Measurements from ENCODE around the gene TMEM42.
"Not testable (repeated sequence)": the region's sequence is repeated elsewhere in the genome, so short reads cannot be mapped to it uniquely, and the experiment has no call there.

The TMEM42 gene

DNA sequence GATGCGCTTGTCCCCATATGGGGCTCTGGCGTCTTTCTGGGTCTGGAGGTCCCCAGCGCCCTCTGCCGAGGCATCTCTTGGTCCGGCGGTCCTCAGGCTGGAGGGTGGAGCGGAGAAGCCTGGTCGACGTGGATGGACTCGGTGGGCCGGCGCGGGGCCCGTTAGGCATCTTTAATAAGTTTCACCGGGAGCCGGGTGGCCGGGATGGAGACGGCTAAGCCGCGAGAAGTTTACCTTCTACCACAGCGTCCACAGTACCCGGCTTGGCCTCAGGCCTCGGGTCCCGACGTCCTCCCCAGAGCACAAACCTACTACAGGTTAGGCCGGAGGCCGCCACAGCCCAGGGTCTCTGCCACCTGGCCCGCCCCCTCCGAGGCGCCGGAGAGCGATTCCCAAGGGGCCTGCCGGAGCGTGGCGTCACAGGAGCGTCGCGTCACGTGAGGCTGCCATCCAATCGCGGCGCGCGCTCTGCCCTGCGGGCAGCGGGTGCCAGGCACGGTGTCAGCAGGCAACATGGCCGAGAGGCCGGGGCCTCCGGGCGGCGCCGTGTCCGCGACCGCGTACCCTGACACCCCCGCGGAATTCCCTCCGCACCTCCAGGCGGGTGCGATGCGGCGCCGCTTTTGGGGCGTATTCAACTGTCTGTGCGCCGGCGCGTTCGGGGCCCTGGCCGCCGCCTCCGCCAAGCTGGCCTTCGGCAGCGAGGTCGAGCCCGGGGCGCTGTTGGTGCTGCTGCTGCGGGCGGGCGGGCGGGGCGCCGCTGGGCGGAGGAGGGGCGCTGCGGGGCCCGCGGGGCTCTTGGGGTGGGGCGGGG, at the start of gene TMEM42:
TSS of gene TMEM42 (plus strand) at position 501 of the 814 bp plus-strand sequence. CDS start at position 514, 13 bp downstream.
- peak; percentile 74 for DNase-seq

DNA sequence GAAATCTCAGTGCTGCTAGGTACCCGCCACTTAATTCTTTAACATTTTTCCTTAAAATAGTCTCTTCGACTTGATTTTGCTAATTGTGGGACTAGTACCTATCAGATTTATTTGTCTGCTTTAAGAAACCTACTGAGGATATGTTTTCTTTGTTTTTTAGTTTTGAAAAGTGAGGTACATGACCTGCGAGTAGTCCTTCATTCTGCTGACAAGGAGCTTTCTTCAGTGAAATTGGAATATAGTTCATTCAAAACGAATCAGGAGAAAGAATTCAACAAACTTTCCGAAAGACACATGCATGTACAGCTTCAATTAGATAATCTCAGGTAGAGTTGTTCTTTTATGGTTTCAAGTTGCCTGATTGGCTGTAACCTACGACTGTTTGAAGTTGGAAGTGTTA, 47.0 kb upstream of the TMEM42 start:
- DNase-seq: no peak

DNA sequence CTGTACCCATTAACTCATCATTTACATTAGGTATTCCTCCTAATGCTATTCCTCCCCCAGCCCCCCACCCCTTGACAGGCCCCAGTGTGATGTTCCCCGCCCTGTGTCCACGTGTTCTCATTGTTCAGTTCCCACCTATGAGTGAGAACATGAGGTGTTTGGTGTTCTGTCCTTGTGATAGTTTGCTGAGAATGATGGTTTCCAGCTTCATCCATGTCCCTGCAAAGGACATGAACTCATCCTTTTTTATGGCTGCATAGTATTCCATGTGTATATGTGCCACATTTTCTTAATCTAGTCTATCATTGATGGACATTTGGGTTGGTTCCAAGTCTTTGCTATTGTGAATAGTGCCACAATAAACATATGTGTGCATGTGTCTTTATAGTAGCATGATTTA, 45.4 kb upstream of the TMEM42 start:
- not testable (repeated sequence) for DNase-seq

DNA sequence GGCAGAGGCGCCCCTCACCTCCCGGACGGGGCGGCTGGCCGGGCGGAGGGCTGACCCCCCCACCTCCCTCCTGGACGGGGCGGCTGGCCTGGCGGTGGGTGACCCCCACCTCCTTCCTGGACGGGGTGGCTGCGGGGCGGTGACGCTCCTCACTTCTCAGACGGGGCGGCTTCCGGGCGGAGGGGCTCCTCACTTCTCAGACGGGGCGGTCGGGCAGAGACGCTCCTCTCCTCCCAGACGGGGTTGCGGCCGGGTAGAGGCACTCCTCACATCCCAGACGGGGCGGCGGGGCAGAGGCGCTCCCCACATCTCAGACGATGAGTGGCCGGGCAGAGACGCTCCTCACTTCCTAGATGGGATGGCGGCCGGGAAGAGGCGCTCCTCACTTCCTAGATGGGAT, 40.5 kb upstream of the TMEM42 start:
- not testable (repeated sequence) for DNase-seq

DNA sequence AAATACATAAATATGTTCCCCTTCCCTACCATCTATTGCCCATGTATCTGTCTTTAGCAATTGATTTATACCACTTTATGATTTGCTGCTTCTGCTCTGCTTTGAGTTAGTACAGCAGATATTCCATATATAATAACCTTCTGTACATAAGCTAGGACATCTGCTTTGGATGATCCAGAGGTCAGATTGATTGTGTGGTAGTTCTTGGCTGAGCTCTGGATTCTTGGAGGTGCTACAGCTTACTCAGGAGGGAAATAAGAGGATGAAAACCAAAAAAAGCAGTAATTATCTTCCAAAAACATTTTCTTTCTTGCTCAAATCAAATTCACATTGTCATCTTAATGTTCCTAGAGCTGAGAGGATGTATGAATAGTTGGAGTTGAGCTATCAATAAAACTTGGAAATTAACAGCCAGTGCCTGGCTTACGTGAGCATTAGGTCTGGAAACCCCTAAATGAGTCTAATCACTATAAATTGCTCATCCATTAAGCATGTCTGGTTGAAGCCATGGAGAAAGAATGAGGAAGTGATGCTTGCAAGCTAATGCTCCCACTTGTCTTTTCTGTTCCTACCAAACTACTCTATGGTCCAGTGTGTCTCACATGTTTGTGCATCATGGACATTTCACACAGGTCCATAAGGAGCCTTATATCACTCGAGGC, 36.3 kb upstream of the TMEM42 start:
- DNase-seq: no peak

DNA sequence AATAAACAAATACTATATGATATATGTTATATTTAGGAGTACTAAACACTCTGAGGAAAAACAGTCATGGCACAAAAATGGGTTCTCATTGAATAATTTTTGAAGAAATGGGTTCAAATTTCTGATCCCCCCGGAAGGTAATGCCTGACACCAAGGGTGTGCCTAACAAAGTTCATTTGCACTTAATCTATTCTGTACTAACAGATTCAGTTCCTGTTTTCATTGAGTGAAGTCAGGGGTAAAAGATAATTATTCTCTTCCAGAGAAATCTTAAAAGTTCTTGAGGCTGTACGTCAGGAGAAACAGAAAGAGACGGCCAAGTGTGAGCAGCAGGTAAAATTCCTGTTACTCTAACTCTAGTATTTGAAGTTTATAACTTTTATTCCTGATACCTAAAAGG, 34.5 kb upstream of the TMEM42 start:
- no peak for DNase-seq

DNA sequence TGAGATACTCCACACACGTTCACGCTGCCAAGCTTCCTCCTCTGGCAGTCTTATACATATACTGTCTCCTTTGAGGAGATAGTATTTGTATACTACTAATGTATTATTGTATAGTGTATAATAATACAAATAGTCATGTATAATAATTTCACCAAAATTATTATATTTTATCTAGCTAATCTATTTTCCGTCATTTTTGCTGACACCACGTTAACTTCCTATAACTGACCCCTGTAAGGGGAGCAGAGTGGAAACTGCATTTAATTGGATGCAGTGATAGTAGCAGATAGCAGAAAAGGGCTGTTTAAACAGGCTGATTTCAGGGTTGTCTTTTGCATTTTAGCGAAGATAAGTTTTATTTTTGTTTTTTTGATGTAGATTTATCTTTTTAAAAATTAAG, 30.5 kb upstream of the TMEM42 start:
- no peak for DNase-seq

DNA sequence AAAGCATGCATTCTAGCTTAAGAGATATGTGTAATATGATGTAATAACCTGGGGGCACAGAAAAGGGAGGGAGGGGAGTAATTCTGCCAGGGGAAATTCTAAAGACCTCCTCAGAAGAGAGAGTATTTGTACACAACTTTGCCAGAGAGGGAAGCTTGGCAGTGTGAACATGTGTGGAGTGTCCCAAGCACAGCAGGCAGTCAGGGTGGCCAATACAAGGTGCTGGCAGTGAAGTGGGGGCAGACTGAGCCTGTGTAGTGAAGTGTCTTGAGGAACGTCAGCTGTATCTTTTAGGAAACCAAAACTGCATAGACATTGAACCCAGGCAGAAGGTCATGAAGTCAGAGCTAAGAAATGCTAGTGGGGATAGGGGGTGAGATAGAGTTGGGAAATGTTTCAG, 29.7 kb upstream of the TMEM42 start:
- no peak for DNase-seq

DNA sequence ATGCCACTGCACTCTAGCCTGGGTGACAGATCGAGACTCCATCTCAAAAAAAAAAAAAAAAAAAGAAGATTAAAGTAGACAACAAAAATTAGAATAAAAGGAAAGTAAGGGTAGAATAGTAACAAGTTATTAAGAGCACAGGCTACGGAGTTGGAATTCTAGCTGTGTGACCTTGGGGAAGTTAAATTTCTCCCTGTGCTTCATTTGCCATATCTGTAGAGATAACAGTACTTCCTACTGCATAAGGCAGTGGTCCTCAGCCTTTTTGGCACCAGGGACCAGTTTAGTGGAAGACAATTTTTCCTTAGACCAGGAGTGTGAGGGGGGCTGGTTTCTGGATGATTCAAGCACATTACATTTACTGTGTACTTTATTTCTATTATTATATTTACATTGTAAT, 28.7 kb upstream of the TMEM42 start:
- no peak for DNase-seq

DNA sequence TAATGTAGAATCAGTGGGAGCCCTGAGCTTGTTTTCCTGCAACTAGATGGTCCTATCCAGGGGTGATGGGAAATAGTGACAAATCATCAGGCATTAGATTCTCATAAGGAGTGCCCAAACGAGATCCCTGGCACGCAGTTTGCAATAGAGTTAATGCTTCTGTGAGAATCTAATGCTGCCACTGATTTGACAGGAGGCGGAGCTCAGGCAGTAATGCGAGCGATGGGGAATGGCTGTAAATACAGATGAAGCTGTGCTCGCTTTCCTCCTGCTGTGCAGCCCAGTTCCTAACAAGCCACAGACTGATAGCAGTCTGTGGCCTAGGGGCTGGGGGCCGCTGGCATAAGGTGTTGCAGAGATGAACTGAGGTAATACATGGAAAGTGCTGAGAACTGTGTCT, 28.3 kb upstream of the TMEM42 start:
- no peak for DNase-seq

DNA sequence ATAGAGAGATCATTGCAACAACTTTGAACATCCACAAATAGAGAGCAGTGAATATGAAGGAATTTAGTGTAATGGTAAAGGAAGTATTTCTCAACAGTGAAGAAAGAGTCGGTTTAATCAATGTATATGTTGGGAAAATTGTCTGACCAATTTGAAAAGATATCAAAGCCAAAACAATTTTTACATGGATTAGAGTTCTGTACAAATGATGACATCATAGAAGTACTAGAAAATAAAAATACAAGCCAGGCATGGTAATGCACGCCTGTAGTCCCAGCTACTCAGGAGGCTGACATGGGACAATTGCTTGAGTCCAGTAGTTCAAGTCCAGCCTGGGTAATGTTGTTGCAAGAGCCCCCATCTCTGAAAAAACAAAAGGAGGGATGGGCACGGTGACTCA, 26.0 kb upstream of the TMEM42 start:
- DNase-seq: no peak

DNA sequence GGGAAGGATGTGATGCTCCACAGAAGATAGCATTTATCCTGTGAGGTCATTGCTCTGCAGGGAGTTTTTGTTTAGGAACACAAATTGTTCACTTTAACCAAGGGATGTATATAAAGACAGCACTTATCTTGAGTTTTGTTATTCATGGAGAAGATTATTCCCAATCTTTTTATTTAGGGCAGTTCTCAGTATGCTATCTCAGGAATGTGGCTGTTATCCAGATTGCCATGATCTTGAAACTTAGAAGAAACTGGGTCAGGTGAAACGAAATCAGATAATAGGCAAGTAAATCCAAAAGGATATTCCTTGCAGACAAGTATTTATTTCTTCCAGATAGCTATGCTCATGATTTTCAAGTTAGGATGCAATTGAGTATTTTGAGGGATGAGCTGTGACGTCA, 19.3 kb upstream of the TMEM42 start:
- DNase-seq: no peak

DNA sequence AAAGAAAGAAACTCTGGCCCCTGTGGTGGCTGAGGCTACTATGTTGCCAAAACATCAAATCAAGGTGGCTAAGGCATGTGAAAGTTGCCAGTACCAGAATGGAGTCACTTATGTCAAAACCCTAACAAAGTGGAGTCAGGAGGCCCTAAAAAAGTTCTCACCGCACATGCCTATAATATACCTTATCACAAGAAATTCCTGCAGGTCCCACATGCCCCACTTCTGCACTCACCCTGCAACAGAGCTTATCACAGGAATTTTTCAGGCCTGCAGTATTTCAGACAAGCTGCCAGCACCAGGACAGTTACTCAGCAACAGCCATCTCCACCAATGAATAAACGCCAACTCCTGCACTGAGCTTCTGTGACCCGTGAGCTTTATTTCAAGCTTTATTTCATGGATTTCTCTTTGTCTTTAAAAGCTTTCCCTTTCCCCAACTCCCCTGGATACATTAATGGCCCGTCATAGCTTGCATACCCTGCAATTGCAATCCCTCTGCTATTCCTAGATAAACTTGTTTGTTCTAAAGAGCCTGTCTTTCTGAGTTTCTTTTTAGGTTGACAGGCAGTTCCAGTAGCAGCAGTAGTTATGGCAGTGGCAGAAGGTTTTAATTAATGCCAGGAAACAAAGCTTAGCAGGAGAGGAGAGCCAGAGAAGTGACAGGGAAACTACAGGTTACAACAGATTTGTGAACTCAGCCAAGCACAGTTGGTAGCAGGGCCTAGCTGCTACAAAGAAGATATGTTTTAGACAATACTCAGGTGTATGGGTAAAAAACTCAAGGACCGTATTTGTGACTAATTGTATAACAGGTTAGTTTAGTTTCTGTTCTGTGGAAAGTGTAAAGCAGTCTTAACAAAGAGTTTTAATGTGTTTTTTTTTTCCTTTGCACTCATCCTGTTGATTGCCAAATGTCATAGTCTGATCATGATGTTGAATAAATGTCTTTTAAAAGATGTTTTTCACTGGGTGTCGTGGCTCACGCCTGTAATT, 15.9 kb upstream of the TMEM42 start:
- no peak for DNase-seq

DNA sequence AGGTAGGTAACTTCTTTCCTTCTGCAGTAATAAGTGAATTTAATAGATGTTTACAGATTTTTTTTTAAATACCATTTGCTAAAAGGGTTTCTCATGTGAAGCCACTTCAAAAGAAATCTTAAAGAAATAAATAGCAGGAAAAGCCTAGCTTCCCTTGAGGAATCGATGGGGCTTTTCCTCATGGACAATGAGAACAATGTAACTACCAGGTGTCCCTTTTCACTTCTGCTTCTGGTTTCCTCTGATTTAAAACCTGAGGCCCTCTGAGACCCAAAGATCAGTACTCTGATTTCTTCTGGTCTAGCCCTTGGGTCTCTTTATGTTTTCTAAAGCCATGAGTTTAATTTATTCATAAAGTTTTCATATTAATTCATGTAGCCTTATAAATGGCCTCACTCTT, 13.1 kb upstream of the TMEM42 start:
- no peak for DNase-seq

DNA sequence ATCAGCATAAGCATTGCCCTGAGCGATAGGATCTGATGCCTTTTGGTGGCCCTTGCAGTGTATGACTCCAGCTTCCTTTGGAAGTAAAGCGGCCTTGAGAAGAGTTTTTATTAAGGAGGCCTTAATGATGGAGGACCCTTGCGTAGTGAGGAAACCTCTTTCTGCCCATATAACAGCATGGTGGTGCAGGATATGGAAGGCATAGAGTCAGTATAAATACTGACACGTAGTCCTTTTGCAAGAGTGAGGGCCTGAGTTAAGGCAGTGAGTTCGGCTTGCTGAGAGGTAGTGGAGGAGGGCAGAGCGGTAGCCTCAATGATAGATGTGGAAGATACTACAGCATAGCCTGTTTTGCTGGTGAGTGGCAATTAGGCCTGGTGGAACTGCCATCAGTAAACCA, 5.0 kb upstream of the TMEM42 start:
- not testable (repeated sequence) for DNase-seq

DNA sequence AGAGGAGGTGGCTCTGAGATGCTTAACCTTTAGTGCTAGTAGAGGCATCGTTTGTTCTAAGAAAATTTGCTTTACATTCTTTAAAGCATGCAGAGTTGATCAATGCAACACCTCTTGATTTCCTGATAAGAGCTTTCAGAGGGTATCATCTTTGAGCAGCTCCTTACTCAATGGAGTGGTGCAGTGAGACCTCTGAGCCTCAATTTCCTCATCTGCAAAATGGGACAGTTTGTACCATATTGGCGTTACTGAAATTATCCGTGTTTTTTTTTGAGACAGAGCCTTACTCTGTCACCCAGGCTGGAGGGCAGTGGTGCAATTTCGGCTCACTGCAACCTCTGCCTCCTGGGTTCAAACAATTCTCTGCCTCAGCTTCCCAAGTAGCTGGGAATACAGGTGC, 1.6 kb upstream of the TMEM42 start:
- no peak for DNase-seq

DNA sequence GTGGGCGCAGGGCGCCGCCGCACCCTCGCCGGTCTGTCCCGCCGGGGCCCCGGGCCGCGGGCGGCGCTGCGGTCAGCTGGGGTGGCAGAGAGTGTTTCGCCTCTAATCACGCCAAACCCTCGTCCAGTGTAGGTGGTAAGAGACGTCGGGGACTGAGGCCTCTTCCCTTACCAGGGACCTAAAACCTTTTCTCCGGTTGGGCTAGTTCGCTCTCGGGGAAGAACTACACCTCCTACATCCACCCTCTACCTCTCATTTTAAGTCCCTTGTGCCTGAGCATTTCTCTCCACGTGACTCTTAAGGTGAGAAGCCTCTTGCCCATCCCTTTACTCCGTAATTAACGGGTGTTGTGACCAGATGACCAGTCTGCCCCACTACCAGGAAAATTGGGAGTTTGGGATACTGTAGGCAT, 520 bp downstream of the TMEM42 start:
- DNase-seq: no peak

DNA sequence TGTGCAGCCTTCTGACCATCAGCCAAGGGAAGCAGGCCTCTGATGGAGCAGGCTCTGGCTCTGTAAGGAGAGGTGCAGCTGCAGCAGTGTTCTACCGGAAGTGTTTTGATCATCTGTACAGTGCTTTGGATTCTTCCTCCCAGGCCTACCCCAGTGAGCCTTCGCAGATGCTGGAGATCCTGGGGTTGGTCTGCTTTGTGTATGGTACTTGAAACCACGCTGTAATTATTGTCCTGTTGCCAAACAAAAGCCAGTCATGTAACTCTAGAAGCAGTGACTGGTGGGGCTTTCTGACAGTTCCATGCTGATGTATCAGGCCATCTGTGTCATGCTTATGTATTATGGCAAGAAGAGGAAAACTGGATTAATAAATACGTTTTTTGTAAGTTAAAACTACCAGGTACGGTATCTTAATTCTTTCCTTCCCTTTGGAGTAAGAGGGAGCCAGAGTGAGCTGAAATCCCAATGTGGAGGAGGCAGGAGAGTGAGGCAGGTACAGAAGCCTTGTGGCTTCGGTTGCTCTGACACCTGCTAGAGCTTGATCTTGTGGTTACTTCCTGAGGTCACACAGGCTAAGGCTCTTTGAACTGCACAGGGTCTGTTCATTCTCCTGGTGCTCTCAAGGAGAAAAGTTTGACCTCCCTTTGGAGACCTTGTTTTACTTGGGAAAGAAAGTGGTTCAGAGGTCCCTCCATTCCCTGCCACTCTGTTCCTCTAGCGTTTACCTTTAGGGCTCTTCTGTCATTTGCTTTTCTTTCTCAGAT, 3.7 kb downstream of the TMEM42 start:
- no peak for DNase-seq

DNA sequence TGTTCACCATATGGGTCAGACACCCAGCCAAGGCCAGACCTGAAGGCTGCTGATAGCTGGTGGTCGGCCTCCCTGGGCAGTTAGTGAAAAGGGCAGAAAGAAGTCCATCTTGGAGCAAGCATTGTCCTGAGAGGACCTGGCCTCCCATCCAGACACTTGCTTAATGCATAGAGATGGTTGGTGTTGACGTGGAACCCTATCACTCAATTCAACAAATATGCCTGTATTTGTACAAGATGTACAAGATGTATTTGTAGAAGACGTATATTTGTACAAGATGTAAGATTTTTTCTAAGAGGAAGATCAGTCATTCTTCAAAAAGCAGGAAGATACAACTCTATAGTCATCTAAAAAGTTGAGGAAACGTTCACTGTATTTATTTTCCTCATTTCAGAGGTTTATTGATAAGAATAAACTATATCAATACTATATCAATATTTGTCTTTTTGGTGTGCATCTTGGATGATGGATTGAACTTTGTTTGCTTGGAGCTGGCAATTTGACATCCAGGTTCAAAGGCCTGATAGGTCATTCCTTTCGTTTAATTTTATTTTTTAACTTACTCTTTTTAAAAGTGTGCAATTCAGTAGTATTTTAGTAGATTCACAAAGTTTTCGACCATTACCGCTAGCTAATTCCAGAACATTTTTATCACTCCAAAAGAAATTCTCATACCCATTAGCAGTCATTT, 5.9 kb downstream of the TMEM42 start:
- no peak for DNase-seq

DNA sequence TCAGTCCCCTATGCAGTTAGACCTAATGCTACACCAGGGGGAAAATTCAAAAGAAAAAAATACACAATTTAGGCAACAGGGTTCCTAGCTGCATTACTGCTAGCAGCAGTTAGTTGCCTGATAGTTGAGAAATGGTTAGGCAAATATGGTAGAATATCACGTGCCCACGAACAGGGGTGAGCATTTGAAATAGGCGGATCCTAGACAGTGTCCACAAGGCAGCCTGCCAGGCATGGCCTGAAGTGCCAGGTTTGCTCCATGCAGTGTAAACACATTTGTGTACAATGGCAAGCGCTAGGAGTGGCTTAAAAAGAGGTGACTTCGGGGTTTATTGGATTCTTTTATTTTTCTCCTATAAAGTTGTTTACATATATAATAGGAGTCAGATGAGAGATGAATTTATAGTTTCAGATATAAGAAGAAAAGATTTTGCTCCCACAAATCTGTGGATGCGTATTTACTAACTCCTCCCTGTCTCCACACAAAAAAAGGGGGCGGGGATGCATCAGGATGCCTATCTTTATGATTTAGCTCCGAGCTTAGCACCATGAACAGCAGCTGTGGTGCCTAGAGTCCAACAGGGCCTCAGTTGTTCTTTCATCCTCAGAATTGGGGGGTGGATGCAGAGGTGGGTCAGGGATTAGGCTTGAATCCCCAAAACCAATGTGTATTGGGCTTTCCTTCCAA, 8.8 kb downstream of the TMEM42 start:
- DNase-seq: no peak

DNA sequence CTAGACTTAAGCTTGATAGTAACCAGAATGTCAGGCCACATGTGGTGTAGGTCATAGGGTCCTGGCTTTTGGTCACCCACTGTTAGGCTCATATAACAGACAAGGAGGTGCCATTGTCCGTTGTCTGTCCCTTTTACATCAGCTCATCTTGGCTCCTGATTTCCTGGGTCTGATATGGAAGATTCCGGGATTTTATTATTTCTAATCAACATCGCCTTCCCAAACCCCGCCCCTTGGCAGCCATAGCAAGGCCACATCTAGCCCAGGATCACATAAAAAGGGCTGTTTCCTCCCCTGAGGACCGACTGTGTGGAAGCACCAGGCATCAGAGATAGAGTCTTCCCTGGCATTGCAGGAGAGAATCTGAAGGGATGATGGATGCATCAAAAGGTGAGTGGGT, 12.6 kb downstream of the TMEM42 start, which contains the start of gene TGM4:
TSS of gene TGM4 (plus strand) at position 301 of the 400 bp plus-strand sequence. CDS start at position 372, 71 bp downstream.
- no peak for DNase-seq

Data from NCI-H1048 (cell line).